Medulla oblongata (tissue), 1 donor: ENCODE measurements around the gene RAB44.

Source experiments
- DNase-seq: peaks from one replicate; pipeline ENCODE4 v3.0.0-alpha.2; 2015; ENCODE audit errors: extremely low spot score

RAB44 gene

GRCh38 chr6:36769676-36770499 is 72.3 kb downstream of the RAB44 start:
- DNase-seq, result no peak

- DNase-seq, result no peak
Measured at GRCh38 chr6:36771145-36771544, 73.5 kb downstream of the RAB44 start.

GRCh38 chr6:36772397-36772796 is 74.8 kb downstream of the RAB44 start:
- DNase-seq, result peak; percentile 18

- no peak for DNase-seq
Measured at GRCh38 chr6:36774331-36774730, 76.7 kb downstream of the RAB44 start.

- DNase-seq, result no peak
Measured at GRCh38 chr6:36776167-36776566, 78.5 kb downstream of the RAB44 start.

- no peak for DNase-seq
Measured at GRCh38 chr6:36777801-36778200, 80.2 kb downstream of the RAB44 start.

- DNase-seq, result no peak
Measured at GRCh38 chr6:36779227-36779626, 81.6 kb downstream of the RAB44 start.

GRCh38 chr6:36780442-36781177 is 83.0 kb downstream of the RAB44 start:
- no peak for DNase-seq

- no peak for DNase-seq
Measured at GRCh38 chr6:36781669-36782068, 84.0 kb downstream of the RAB44 start.
